Ureter (tissue), 1 donor: Measurements from ENCODE around the gene ZNF45. TPM values are rescaled to one million over a fixed set of nuclear protein-coding genes. Genes with fewer than 3 reads are reported as not detected.
"Not testable (repeated sequence)": the region's sequence is repeated elsewhere in the genome, so short reads cannot be mapped to it uniquely, and the experiment has no call there.

Experiments
- DNase-seq: peaks from one replicate; pipeline ENCODE4 v3.0.0-alpha.2; 2020; ENCODE audit warnings: low spot score
- total RNA-seq: library from RNA; stranded (reverse); gene quantifications from one replicate; pipeline ENCODE4 v1.2.4, GENCODE V29; 2023
- donor health status: DM: yes; HTN: yes; CAD: no.

ZNF45 gene
- total RNA-seq = 15.9 TPM

- peak; percentile 92 for DNase-seq
These were observed at the start of gene ZNF45 for GRCh38 chr19:43934985-43935708. ZNF45 (minus strand) TSS chr19:43935282; CDS start chr19:43922185, 13,097 bp downstream.

GRCh38 chr19:43984687-43985000 is 49.6 kb upstream of the ZNF45 start:
- DNase-seq = no peak

- peak; percentile 90 for DNase-seq
These were observed 49.0 kb upstream of the ZNF45 start, which contains the start of gene ZNF155 for GRCh38 chr19:43983912-43984686. ZNF155 (plus strand) TSS chr19:43984188; CDS start chr19:43988544, 4,356 bp downstream.

GRCh38 chr19:43983544-43983911 is 48.4 kb upstream of the ZNF45 start:
- DNase-seq = no peak

GRCh38 chr19:43976732-43977131 is 41.6 kb upstream of the ZNF45 start:
- DNase-seq = no peak

GRCh38 chr19:43966079-43966694 is 31.1 kb upstream of the ZNF45 start:
- no peak for DNase-seq

- DNase-seq = no peak
These were observed 25.3 kb upstream of the ZNF45 start for GRCh38 chr19:43960411-43960810.

GRCh38 chr19:43957891-43958290 is 22.8 kb upstream of the ZNF45 start:
- DNase-seq = no peak

- no peak for DNase-seq
These were observed 21.7 kb upstream of the ZNF45 start for GRCh38 chr19:43956827-43957226.

GRCh38 chr19:43950834-43951645 is 16.0 kb upstream of the ZNF45 start, which contains the start of gene ZNF221:
ZNF221 (plus strand) TSS chr19:43951228; CDS start chr19:43962727, 11,499 bp downstream.
- peak; percentile 92 for DNase-seq

GRCh38 chr19:43949803-43950202 is 14.7 kb upstream of the ZNF45 start:
- DNase-seq = not testable (repeated sequence)

- not testable (repeated sequence) for DNase-seq
These were observed 12.3 kb upstream of the ZNF45 start for GRCh38 chr19:43947412-43947811.

GRCh38 chr19:43941209-43941608 is 6.1 kb upstream of the ZNF45 start:
- no peak for DNase-seq

- no peak for DNase-seq
These were observed 5.6 kb upstream of the ZNF45 start for GRCh38 chr19:43940719-43941118.

- no peak for DNase-seq
These were observed 4.6 kb upstream of the ZNF45 start for GRCh38 chr19:43939557-43940260.

- peak; percentile 50 for DNase-seq
These were observed 1.1 kb upstream of the ZNF45 start for GRCh38 chr19:43936188-43936587.

GRCh38 chr19:43934055-43934984 is 762 bp downstream of the ZNF45 start:
- DNase-seq = no peak

- no peak for DNase-seq
These were observed 6.3 kb downstream of the ZNF45 start for GRCh38 chr19:43928820-43929219.

- DNase-seq = no peak
These were observed 11.2 kb downstream of the ZNF45 start for GRCh38 chr19:43923875-43924274.

- no peak for DNase-seq
These were observed 21.0 kb downstream of the ZNF45 start for GRCh38 chr19:43914051-43914450.
